ENCODE measurements around the gene PARD3.
"Not testable (repeated sequence)": the region's sequence is repeated elsewhere in the genome, so short reads cannot be mapped to it uniquely, and the experiment has no call there.

The PARD3 gene

DNA sequence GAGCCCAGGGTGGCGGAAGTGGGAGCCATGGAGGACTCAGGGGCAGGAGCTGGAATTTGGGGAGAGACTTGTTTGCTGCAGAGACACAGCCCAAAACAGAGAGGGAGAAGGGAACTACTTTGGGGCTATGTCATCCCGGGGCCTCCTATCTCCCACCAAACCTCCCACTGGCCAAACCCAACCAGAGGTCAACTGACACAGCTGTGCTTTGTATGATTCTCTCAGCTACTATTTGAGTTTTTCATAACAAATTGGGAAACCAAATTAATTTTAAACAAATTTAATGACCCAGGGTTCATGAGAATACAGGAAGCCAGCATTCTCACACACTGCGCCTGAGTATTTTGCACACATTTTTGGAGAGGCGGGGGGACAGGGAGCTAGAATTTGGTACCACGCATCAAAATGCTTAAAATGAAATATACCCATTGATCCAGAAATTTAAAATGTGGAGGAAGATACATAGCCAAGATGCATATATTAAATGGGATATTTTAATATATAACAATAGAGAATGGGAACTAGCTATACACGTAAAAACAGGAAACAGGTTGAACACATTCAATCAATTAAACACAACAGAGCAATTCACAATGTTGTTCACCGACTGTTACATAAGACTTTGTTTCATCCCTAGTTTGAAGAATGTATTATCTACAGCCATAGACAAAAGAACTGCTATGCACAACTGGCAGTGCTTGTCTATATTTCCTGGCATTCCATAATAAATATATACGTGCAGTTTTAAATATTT, 105.3 kb downstream of the PARD3 start:
- no peak for DNase-seq

DNA sequence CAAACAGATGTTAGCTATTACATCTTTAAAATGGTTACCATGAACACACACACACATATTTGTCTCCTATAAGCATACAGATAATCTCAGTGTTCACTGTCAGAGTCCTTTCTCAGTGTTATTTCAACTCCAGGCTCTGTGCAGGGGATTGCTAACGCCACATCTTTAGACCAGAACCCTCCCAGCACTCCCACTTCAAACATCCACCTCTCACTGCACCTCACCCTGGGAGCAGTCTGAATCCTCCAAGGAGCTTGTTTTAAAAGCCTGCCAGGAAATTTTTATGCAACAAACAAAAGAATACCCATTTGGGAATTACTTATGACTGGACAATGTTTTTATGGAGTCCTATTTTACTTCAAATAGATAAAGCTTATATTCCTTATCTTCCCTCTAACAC, 107.4 kb downstream of the PARD3 start:
- DNase-seq = no peak

DNA sequence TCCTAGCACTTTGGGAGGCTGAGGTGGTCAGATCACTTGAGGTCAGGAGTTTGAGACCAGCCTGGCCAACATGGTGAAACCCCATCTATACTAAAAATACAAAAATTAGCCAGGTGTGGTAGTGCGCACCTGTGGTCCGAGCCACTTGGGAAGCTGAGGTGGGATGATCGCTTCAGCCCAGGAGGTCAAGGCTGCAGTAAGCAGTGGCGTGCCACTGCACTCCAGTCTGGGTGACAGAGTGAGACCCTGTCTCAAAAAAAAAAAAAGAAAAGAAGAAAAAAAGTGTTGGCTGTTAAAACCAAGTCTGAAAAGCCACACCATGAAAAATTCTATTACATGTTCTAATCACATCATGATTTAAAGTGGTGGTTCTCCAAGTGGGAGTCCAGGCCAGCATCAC, 108.1 kb downstream of the PARD3 start:
- DNase-seq = not testable (repeated sequence)

DNA sequence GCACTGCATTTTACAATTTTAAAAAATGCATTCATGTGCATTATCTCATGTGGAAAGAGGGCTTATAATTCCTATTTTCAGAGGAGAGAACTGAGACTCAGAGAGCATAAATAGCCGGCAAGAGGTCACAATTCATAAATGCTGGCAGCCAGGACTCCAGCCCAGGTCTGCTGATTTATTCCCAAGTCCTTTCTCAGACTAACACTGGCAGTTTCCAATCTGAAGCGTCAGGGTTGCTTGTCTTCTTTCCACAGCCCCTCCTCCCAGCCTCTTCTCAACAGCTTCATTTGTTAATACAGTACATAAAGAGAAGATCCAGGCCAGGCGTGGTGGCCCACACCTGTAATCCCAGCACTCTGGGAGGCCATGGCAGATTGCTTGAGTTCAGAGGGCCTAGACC, 108.9 kb downstream of the PARD3 start:
- DNase-seq = no peak

DNA sequence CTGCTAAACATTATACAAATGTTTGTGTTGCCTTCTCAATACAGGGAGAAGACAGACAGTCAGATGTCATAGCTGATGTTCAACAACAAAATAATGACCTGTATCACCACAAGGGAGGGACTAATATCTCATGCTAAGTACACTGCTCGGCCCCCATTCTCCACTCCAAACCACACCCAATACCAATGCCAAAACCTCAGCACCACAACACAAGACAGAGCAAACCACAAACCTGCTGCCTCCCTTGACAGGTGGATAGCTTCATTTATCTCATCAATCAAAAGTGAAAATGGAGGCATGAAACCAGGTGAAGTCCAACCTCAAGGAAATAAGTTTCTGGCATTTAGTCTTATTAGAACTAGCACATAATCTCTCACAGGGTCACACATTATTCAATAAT, 109.5 kb downstream of the PARD3 start:
- DNase-seq = no peak

DNA sequence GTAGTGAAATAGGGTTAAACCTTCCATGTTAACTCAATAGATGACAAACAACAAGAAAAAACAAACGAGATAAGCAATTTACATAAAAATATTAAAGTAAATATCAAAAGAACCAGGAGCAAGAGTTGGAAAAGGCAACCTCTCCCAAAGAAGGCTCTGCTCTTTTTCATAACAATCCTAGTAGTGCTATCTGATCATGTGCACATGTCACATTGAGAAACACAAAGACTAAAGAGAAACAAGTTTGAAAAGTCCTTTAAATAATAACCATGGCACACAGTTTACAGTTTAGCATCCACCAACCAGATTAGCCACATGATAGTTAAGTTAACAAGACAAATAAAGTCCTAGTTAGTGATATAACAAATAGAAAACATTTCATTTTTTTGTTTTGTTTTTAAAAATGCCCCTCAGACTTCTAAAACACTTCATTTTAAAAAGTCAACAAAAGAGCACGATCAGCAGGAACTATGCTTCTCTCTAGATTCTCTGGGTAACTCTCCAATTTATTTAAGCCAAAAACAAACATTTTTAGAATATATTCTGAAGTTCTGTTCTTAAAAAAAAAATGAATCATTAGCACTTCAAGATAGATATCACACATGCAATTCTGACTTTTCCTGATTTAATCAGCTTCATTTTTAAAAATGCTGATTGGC, 110.4 kb downstream of the PARD3 start:
- no peak for DNase-seq

DNA sequence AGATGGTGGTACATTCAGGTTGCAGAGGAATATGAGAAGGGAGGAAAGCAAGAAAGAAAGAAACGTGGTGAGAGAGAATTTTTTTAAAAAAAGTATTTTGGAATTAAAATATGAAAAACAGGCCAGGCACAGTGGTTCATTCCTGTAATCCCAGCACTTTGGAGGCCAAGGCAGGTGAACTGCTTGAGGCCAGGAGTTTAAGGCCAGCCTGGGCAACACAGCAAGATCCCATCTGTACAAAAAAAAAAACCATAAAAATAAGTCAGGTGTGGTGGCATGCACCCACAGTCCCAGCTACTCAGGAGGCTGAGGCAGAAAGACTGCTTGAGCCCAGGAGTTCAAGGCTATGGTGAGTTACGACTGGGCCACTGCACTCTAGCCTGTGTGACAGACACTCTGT, 112.1 kb downstream of the PARD3 start:
- DNase-seq = no peak

DNA sequence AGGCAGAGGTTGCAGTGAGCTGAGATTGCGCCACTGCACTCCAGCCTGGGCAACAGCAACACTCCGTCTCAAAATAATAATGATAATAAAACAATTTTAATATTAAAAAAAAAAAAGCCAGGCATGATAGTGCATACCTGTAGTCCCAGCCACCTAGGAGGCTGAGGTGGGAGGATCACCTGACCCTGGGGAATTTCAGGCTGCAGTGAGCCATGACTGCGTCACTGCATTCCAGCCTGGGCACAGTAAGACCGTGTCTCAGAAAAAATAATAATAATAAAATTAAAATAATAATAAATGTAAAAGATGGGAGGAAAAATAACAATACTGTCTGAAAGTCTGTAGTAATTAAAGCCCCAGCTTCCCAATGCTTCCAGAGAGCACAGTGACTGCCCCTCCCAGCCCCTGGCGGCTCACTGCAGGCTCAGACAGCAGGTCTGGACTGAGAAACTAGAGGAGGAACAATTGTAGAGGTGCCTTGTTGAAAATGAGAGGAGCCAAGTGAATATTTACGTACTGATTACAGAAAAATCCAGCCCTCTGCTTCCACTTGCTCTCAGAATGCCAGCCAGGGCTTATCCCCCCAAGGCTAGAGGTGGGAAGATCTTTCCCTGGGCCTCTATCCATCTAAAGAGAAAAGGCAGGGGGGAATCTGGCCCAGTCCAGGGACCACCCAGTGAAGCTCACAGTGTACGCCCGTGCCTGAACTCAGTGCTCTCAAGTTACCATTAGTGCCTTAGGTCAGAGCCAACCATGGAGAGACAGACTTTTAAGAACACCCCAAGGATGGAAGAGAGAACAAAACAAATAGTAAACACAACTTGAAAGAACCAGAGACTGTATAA, 112.8 kb downstream of the PARD3 start:
- no peak for DNase-seq

DNA sequence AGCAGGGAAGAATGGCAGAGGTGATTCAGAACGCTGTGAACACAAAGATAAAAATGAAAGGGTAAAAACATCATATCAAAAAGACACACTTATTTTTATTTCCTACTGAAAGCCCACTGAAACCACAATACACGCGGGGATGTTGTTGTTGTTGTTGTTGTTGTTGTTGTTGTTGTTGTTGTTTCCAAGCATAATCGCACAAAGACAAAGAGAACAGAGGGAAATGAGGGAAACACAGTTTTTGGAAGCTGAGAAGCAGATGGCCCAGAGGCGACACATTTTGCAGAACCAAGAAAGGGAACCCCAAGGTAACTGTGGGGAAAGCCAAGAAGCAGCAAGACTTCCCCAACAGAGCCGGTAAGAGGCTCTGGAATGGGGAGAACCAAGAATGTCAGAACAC, 113.9 kb downstream of the PARD3 start:
- DNase-seq = no peak

DNA sequence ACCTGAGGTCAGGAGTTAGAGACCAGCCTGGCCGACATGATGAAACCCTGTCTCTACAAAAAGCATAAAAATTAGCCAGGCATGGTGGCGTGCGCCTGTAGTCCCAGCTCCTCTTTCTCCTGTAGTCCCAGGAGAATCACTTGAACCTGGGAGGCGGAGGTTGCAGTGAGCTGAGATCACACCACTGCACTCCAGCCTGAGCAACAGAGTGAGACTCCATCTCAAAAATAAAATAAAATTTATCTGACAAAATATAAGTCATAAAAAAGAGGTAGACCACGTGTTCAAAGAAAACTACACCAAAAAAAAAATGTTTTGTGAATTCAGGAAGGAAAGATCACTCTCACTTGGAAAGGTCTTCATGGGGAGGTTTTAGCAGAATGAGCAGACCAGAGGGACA, 114.3 kb downstream of the PARD3 start:
- not testable (repeated sequence) for DNase-seq

DNA sequence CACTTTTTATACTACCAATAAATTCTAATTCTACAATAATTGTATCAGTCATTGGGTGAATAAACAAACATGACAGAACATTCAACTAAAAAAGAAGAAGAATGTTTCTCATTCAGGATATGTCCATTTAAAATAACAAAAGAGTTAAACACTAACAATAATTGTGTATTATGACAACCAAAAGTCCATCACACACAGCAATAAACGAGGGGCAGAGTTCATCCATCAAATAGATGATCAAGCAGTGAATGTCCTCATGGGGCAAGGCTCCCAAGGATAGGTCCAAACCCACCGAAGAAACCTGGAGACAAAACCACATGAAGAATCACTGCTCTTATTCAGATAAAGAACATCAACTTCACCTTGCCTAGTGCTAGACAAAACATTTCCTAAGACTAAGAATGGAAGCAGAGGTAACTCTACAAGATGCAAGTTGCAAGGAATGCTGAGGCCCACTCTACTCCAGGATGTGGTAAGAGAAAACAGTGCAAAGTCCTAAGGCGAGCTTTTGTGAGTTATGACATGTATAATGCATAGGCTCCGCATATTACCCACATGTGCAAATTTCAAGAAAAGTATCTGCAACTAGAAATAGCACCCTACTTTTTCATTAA, 115.1 kb downstream of the PARD3 start:
- no peak for DNase-seq

DNA sequence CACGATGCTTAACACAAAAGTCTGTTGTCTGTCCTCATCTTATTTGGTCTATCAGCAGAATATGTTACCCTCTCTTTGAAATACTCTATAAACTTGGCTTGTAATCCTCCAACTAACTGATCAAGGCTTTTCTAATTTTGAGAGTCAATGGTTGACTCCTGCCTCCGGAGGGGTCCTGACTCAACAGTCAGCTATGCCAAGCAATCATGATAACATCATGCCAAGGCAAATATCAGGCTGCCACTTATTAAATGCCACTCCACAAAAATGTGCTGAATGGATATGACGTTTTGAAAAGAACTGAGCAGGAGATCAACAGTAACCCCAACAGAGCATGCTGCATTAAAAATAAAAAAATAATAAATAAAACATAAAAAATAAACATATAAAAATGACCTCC, 116.1 kb downstream of the PARD3 start:
- DNase-seq = no peak

DNA sequence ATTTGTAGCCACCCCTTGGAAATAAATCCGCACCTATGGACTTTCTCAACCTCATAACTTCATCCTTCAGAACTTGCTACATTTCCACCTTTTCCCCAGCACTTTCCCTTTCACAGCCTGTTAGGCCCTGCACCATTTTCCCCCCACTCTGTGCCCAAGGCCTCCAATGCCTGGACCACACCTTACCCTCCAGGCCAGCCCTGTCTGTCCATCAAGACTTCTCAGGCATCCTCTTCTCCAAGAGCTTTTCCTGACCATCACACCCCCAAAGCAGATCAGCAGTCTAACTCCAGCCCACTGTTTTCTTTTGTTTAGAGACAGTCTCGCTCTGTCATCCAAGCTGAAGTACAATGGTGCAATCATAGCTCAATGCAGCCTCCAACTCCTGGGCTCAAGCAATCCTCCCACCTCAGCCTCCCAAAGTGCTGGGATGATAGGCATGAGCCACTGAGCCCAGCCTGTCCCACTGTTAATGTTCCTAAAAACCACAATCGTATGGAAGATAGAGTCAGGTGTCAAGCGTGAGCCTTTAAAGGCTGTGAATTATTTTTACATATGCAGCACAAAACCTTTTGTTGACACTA, 116.8 kb downstream of the PARD3 start:
- no peak for DNase-seq

DNA sequence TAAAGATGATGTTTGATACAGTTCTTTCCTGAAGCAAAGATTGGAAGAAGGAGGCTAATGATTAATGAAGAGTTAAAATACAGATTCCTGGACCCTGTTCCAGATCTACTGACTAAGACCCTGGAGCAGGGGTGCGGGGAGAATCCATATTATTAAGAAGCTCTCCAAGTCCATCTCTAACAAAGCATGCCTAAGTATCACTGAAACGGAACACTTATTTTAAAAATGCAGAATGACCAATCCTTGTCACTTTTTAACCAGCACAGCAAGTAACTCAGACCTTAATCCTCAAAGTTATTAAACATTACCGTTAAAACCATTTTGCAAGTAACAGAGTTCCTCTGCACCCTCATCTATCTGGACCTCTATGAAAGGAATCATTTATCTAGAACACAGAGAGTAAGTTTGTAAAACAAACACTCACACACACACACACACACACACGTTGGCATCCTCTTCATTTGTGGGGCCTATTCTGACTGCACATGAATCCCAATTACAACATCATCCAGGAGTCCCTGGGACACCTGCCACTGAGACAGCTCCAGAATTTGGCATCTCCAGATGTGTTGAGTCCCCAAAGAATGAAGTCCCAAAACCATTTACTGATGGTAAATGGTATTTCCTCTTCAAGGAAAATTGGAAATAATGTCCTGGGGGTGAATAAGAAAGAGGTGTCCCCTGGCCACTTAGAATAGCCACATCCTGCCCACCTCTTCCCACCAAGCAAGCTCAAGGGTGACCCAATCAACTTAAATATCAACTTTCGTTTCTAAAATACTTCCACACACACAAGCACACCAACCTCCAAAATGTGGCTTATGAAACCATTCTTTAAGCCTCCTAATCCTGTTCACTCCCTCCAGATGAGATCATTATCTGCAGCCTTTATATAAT, 117.5 kb downstream of the PARD3 start:
- no peak for DNase-seq

DNA sequence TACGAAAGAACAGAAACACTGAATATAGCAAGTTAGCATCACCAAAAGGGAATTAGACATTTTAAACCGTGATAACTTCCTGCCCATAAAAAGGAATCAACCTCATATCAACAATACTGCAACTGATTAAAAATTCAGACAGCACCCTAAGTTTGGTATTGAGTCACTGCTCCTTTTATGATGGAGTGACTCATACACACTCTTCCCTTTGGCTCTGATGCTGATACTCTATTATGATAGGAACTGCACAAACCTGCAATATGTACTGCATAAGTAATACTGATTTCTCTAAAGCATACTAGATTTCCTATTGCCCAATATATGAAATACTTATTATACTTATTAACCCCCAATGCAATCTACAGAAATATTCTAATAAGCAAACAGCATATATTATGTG, 118.7 kb downstream of the PARD3 start:
- DNase-seq = no peak

DNA sequence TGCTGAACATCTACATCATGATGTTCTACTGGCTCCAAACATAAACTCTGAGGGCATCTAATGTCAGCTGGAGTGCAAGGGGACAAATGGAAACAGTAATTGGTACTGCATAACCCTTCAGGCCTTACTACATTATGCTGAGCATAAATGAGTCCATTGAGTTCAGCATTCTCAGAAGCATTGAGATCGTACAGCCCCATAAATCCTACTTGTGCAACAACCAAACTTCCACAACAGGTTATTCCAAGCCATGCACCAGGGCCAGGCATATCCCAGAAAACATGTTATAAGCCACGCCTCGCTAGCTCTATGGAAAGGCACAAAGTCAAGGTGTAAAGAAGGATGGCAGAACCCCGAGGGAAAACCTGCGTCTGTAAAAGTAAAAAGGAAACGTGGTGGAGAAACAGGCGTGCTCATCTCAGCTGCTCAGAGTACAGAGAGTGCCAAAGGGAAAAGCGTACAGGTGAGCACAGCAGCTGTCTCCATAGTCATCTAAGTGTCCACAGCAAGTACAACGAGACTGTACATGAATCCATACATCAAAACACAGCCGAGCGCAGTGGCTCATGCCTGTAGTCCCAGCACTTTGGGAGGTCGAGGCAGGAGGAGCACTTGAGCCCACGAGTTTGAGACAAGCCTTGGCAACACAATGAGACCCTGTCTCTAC, 124.6 kb downstream of the PARD3 start:
- no peak for DNase-seq

DNA sequence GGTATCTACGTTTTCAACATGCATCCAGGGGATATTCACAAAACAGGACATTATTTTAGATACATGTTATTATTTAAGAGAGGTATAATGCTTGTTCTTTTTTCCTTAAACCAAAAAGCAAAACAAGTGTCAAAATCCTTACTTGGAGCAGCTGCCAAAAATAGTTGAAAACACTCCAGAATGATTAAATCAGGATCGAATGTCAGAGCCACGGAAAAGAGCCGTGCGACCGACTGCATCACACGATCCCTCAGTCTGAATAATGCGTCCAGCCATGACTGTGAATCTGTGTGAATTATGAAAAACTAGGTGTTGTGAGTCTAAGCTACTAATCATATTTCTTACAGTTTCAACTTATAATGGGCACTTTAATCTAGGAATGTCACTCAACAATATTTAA, 126.0 kb downstream of the PARD3 start:
- peak in 1 of 2 experiments; percentile 50 for DNase-seq

DNA sequence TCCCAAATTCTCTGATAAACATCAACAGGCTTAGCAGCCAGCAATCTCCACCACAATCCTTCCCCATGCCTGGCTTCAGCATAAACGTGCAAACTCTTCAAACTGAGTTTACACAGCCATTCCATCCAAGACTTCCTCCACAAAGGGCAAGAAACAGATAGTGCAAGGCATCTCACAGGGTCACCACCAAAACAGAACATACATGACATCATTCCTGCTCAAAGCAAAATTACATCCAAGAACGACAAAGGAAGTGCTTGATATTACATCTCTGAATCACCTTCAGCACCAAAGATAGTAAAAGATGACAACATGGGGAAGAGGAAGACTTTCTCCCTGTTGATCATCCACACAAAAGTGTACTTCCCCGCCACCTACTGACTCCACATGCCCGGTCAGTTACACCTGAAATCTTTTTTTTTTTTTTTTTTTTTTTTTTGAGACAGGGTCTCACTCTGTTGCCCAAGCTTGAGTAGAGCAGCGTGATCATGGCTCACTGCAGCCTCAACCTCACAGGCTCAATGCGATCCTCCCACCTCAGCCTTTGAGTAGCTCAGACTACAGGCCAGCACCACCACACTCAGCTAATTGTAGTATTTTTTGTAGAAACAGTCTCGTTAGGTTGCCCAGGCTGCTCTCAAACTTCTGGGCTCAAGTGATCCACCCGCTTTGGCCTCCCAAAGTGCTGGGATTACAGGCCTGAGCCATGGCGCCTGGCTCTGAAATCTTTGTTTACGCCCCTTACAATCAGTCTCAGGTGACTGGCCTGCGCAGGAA, 127.5 kb downstream of the PARD3 start:
- DNase-seq = no peak

DNA sequence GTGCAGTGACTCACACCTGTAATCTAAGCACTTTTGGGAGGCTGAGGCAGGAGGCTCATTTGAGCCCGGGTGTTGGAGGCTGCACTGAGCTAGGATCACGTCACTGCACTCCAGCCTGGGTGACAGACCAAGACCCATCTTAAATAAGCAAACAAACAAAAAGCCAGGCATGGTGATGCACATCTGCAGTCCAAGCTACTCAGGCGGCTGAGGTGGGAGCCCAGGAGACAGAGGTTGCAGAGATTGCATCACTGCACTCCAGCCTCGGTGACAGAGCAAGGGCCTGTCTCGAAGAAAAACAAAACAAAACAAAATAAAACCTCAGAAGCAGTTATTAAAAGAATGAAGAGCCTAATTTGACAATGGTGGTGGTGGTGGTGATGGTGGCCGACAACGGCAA, 132.5 kb downstream of the PARD3 start:
- DNase-seq = no peak

DNA sequence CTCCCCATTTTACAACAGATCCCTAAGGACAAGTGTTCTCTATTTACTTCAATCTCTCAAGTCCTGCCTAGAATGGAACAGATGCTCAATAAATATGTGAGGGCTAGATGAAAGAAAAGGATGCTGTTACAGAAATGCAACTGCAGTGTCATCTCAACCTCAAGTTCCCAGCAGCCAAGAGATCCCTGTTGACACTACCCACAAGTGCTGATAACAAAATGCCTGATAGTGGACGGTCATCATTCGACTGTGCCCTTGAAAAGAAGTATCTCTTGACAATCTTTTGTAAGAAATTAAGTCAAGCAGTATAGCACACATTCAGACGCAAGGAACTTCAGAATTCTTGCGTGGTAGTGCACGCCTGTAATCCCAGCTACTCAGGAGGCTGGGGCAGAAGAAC, 133.2 kb downstream of the PARD3 start:
- peak in 1 of 2 experiments; percentile 0 for DNase-seq

DNA sequence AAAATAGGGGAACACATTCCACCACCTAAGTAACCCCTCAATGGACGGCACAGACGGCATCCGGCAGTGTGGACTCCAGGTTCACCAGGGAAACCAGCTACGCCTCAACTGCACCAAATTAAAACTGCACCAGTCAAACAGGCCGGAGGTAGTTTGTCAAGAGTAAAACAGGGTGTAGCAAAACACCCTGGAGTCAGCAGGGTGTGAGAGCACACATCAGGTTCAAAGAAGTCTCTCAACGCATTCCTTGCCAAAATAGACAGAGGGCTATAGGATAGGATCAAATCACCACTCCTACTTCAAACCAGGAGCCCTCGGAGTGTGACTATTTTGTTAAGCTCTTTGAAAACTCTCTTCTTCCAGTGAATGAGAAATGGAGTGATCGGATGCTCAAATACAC, 135.9 kb downstream of the PARD3 start:
- no peak for DNase-seq
